Mammary epithelial cell (primary cell): ENCODE results near the gene CFAP57.

Source experiments
- CTCF ChIP-seq, 2 donors: IDR thresholded peaks in 1 of 2; conservative IDR thresholded peaks in 1 of 2; 2 replicates each; pipeline ENCODE4 v1.5.1; 2011 to 2012; ENCODE audit warnings: inconsistent platforms in 2 of 2, low read length in 2 of 2, mild to moderate bottlenecking in 2 of 2, control low read depth in 1 of 2, low read depth in 1 of 2; ENCODE audit not compliant: insufficient read depth in 1 of 2; ENCODE audit errors: extremely low read depth in 1 of 2
- EZH2 ChIP-seq: IDR thresholded peaks from 2 replicates; pipeline ENCODE4 v1.6.1; 2012; ENCODE audit warnings: low read length, inconsistent platforms, borderline replicate concordance

GRCh38 chr1:43286115-43286514 lies 114.0 kb downstream of the CFAP57 start:
- TF ChIP-seq CTCF (conservative IDR thresholded peaks at IDR 0.05 in 1 of 2, IDR thresholded peaks at IDR 0.05 in 1 of 2; ENCODE audit: extremely low read depth in 1 of 2, insufficient read depth in 1 of 2, low read depth in 1 of 2, low read length in 2 of 2): no peak
- no peak for TF ChIP-seq EZH2
